ENCODE data around the gene FGR. TPM values are rescaled to one million over a fixed set of nuclear protein-coding genes. Genes with fewer than 3 reads are reported as not detected.
A peak's percentile ranks its signal among the peaks of the same experiment; 100 is the strongest.

The FGR gene
- total RNA-seq, 1 donor, result 0.18 TPM

- no peak for DNase-seq (ENCODE audit: low read depth)
- H3K4me3 ChIP-seq (ENCODE audit: low read depth, low read length), result no peak overlapping the region
- TF ChIP-seq CTCF (IDR thresholded peaks at IDR 0.05; ENCODE audit: insufficient read depth, low read length), result no peak
Measured at GRCh38 chr1:27569506-27570291, 65.3 kb downstream of the FGR start.

DNA sequence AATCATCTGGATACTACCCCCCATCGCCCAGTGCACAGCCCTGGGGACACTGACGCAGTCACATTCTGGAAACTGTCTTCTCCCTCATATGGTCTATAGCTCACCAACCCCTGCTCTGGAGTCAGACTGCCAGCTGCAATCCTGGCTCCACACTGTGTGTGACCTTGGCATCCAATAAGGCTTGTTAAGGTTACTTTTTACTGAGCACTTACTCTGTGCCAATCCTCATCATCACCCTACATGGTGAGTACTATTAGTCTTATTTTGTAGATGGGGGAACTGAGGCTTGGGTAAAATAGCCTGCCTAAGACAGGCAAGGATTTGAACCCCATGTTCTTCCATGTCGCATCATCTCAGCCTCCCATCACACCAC lies 65.9 kb downstream of the FGR start:
- DNase-seq (ENCODE audit: low read depth), result no peak
- no peak overlapping the region for H3K4me3 ChIP-seq (ENCODE audit: low read depth, low read length)

GRCh38 chr1:27568300-27569087 lies 66.5 kb downstream of the FGR start:
- H3K4me3 ChIP-seq (ENCODE audit: low read depth, low read length), result peak overlapping the region; percentile 28
- peak; percentile 44 for TF ChIP-seq CTCF (IDR thresholded peaks at IDR 0.05; ENCODE audit: insufficient read depth, low read length)
- DNase-seq (ENCODE audit: low read depth), result peak; percentile 79

More for the DNA sequence above, 65.9 kb downstream of the FGR start:
- no peak for TF ChIP-seq CTCF (IDR thresholded peaks at IDR 0.05; ENCODE audit: insufficient read depth, low read length)

DNA sequence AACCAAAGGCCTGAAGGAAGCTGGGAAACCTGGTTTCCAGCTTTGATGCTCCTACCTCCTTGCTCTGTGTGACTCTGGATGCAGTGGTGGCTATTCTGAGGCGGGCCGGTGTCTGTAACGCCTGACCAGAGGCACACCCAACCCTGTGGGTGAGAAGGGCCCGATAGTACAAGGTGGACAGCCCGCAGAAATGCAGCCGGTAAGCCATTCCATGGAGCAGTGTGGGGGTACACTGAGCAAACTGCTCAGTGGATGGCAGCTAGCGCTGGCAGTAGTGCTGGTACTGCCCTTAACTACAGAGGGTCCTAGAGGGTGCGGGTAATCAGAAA lies 67.0 kb downstream of the FGR start:
- TF ChIP-seq CTCF (IDR thresholded peaks at IDR 0.05; ENCODE audit: insufficient read depth, low read length), result no peak
- H3K4me3 ChIP-seq (ENCODE audit: low read depth, low read length), result peak overlapping the region; percentile 13
- DNase-seq (ENCODE audit: low read depth), result no peak

- DNase-seq (ENCODE audit: low read depth), result no peak
- no peak for TF ChIP-seq CTCF (IDR thresholded peaks at IDR 0.05; ENCODE audit: insufficient read depth, low read length)
- no peak overlapping the region for H3K4me3 ChIP-seq (ENCODE audit: low read depth, low read length)
Measured at GRCh38 chr1:27567146-27567526, 67.8 kb downstream of the FGR start.

- no peak for DNase-seq (ENCODE audit: low read depth)
- H3K4me3 ChIP-seq (ENCODE audit: low read depth, low read length), result no peak overlapping the region
- no peak for TF ChIP-seq CTCF (IDR thresholded peaks at IDR 0.05; ENCODE audit: insufficient read depth, low read length)
Measured at GRCh38 chr1:27566462-27567145, 68.4 kb downstream of the FGR start.
